Measurements from ENCODE around the gene CDK12.

The CDK12 gene

GRCh38 chr17:39553341-39553945 lies 92.2 kb downstream of the CDK12 start:
- no peak for TF ChIP-seq CTCF (conservative IDR thresholded peaks at IDR 0.05; ENCODE audit: low read length)
- TF ChIP-seq EZH2phosphoT487 (IDR thresholded peaks at IDR 0.05; ENCODE audit: borderline replicate concordance): no peak

GRCh38 chr17:39555368-39555767 lies 94.1 kb downstream of the CDK12 start:
- Histone ChIP-seq H3K36me3 (ENCODE audit: insufficient read depth, low read length) (peaks cover 4% of the 10 kb centered on the region; the same call in 1 of the 2 replicates), H3K4me2 (ENCODE audit: low read depth, low read length, poor library complexity, severe bottlenecking) (no peak overlapping the region), H3K9ac (ENCODE audit: low read depth, low read length, poor library complexity, severe bottlenecking) (no peak overlapping the region), H3K4me1 (ENCODE audit: insufficient read depth, low read length, poor library complexity, severe bottlenecking) (no peaks in the 10 kb centered on the region), H3K9me3 (ENCODE audit: insufficient read depth, low read depth, low read length) (no peaks in the 10 kb centered on the region), H3K4me3 (ENCODE audit: low read length, poor library complexity, severe bottlenecking) (no peak overlapping the region), H4K20me1 (ENCODE audit: insufficient read depth, low read length, poor library complexity, severe bottlenecking) (no peaks in the 10 kb centered on the region), H3F3A (ENCODE audit: low read depth) (no peaks in the 10 kb centered on the region), H3K9me2 (replicated peaks; ENCODE audit: low read depth, low read length) (no peaks in the 10 kb centered on the region), H2AFZ (ENCODE audit: low read length) (no peak overlapping the region), H3K27me3 (ENCODE audit: insufficient read depth, low read length, poor library complexity, severe bottlenecking) (no peaks in the 10 kb centered on the region), H3K79me2 (ENCODE audit: insufficient read depth, low read length) (no peaks in the 10 kb centered on the region)
- TF ChIP-seq CTCF (conservative IDR thresholded peaks at IDR 0.05; ENCODE audit: low read length): no peak
- TF ChIP-seq EZH2phosphoT487 (IDR thresholded peaks at IDR 0.05; ENCODE audit: borderline replicate concordance): no peak

More at GRCh38 chr17:39553341-39553945, 92.2 kb downstream of the CDK12 start:
- no peaks in the 10 kb centered on the region for H3K9me3 ChIP-seq (ENCODE audit: insufficient read depth, low read depth, low read length)
- H3K4me2 ChIP-seq (ENCODE audit: low read depth, low read length, poor library complexity, severe bottlenecking): no peak overlapping the region
- H3K4me3 ChIP-seq (ENCODE audit: low read length, poor library complexity, severe bottlenecking): no peak overlapping the region
- no peaks in the 10 kb centered on the region for H3K79me2 ChIP-seq (ENCODE audit: insufficient read depth, low read length)
- H3K27me3 ChIP-seq (ENCODE audit: insufficient read depth, low read length, poor library complexity, severe bottlenecking): no peaks in the 10 kb centered on the region
- no peaks in the 10 kb centered on the region for H3K9me2 ChIP-seq (replicated peaks; ENCODE audit: low read depth, low read length)
- no peaks in the 10 kb centered on the region for H3K4me1 ChIP-seq (ENCODE audit: insufficient read depth, low read length, poor library complexity, severe bottlenecking)
- H3K36me3 ChIP-seq (ENCODE audit: insufficient read depth, low read length): peaks cover 4% of the 10 kb centered on the region; the same call in 1 of the 2 replicates
- H4K20me1 ChIP-seq (ENCODE audit: insufficient read depth, low read length, poor library complexity, severe bottlenecking): no peaks in the 10 kb centered on the region
- H3F3A ChIP-seq (ENCODE audit: low read depth): no peaks in the 10 kb centered on the region
- no peak overlapping the region for H2AFZ ChIP-seq (ENCODE audit: low read length)
- H3K9ac ChIP-seq (ENCODE audit: low read depth, low read length, poor library complexity, severe bottlenecking): no peak overlapping the region

GRCh38 chr17:39556423-39556822 lies 95.1 kb downstream of the CDK12 start:
- Histone ChIP-seq H4K20me1 (ENCODE audit: insufficient read depth, low read length, poor library complexity, severe bottlenecking) (no peaks in the 10 kb centered on the region), H3K4me2 (ENCODE audit: low read depth, low read length, poor library complexity, severe bottlenecking) (no peak overlapping the region), H3K4me3 (ENCODE audit: low read length, poor library complexity, severe bottlenecking) (no peak overlapping the region), H3K79me2 (ENCODE audit: insufficient read depth, low read length) (no peaks in the 10 kb centered on the region), H3K27me3 (ENCODE audit: insufficient read depth, low read length, poor library complexity, severe bottlenecking) (no peaks in the 10 kb centered on the region), H3F3A (ENCODE audit: low read depth) (no peaks in the 10 kb centered on the region), H3K9ac (ENCODE audit: low read depth, low read length, poor library complexity, severe bottlenecking) (no peak overlapping the region), H2AFZ (ENCODE audit: low read length) (no peak overlapping the region), H3K9me3 (ENCODE audit: insufficient read depth, low read depth, low read length) (no peaks in the 10 kb centered on the region), H3K9me2 (replicated peaks; ENCODE audit: low read depth, low read length) (no peaks in the 10 kb centered on the region), H3K36me3 (ENCODE audit: insufficient read depth, low read length) (peaks cover 4% of the 10 kb centered on the region; the same call in 1 of the 2 replicates), H3K4me1 (ENCODE audit: insufficient read depth, low read length, poor library complexity, severe bottlenecking) (no peaks in the 10 kb centered on the region)
- no peak for TF ChIP-seq EZH2phosphoT487 (IDR thresholded peaks at IDR 0.05; ENCODE audit: borderline replicate concordance)
- no peak for TF ChIP-seq CTCF (conservative IDR thresholded peaks at IDR 0.05; ENCODE audit: low read length)
